Stimulated activated CD4-positive, alpha-beta T cell treated with anti-CD3 and anti-CD28 coated beads, Interleukin-1b, Interleukin-23, amount 100 ng/mL, for 1 hour (primary cell): ENCODE measurements around the gene TRO.

ENCODE experiments used
- DNase-seq, 2 donors: peaks; one replicate each; pipeline ENCODE4 v3.0.0-alpha.2; 2020; ENCODE audit warnings: low read depth in 2 of 2

Gene TRO

GRCh38 chrX:54920610-54921426 lies at the start of gene TRO:
Gene TRO (plus strand): TSS chrX:54920824. CDS start chrX:54922247, 1,423 bp downstream.
- no peak for DNase-seq

GRCh38 chrX:54885740-54886139 lies 34.9 kb upstream of the TRO start:
- DNase-seq, result no peak

- no peak for DNase-seq
Measured at GRCh38 chrX:54891573-54891972, 29.1 kb upstream of the TRO start.

- DNase-seq, result no peak
Measured at GRCh38 chrX:54894159-54894558, 26.5 kb upstream of the TRO start.

GRCh38 chrX:54909941-54910340 lies 10.7 kb upstream of the TRO start:
- DNase-seq, result no peak

GRCh38 chrX:54921427-54922021 lies 900 bp downstream of the TRO start:
- DNase-seq, result peak in 1 of 2 donors; percentile 20

- DNase-seq, result no peak
Measured at GRCh38 chrX:54922547-54922946, 1.9 kb downstream of the TRO start.

- no peak for DNase-seq
Measured at GRCh38 chrX:54923376-54923775, 2.8 kb downstream of the TRO start.

GRCh38 chrX:54926978-54927377 lies 6.4 kb downstream of the TRO start:
- DNase-seq, result no peak

GRCh38 chrX:54928876-54929275 lies 8.3 kb downstream of the TRO start:
- DNase-seq, result no peak

GRCh38 chrX:54930291-54931049 lies 9.8 kb downstream of the TRO start:
- no peak for DNase-seq

- DNase-seq, result no peak
Measured at GRCh38 chrX:54931107-54931506, 10.5 kb downstream of the TRO start.

- DNase-seq, result no peak
Measured at GRCh38 chrX:54933150-54933826, 12.7 kb downstream of the TRO start.

- no peak for DNase-seq
Measured at GRCh38 chrX:54934058-54934457, 13.4 kb downstream of the TRO start.

GRCh38 chrX:54934890-54935289 lies 14.3 kb downstream of the TRO start:
- DNase-seq, result no peak

GRCh38 chrX:54935306-54935705 lies 14.7 kb downstream of the TRO start:
- no peak for DNase-seq

GRCh38 chrX:54937416-54937815 lies 16.8 kb downstream of the TRO start:
- no peak for DNase-seq

GRCh38 chrX:54944816-54945215 lies 24.2 kb downstream of the TRO start:
- DNase-seq, result no peak

GRCh38 chrX:54945224-54945623 lies 24.6 kb downstream of the TRO start:
- no peak for DNase-seq

- no peak for DNase-seq
Measured at GRCh38 chrX:54950730-54951375, 30.2 kb downstream of the TRO start.

GRCh38 chrX:54961750-54962149 lies 41.1 kb downstream of the TRO start:
- DNase-seq, result no peak
